ENCODE measurements around the gene RWDD1.

RWDD1 gene

DNA sequence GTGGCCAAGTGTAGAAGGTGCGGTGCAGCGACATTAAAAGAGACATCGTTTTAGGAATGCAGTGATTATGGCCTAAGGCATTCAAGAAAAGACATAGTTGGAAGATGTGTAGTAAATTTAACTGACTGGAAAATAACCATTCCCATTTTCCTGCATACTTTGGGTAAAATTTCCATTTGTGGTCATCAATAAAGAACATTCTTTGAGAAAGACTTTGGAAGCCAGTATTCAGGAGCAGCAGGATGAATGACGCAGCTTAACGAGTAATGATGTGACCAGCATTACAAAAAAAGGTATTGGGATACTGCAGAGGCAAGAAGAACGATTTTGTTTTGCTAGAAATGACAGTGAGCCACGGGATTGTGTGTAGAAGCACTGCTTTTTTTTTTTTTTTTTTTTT is 7.0 kb upstream of the RWDD1 start:
- no peaks in the 10 kb centered on the region; the same call in 1 of the 2 replicates for H3K79me2 ChIP-seq (ENCODE audit: control insufficient read depth, low read length)
- H3K4me3 ChIP-seq (ENCODE audit: low read length): no peak overlapping the region
- H3K4me2 ChIP-seq (ENCODE audit: low read length): no peak overlapping the region
- no peaks in the 10 kb centered on the region for H3K9me2 ChIP-seq (replicated peaks; ENCODE audit: control insufficient read depth, low read length)
- no peaks in the 10 kb centered on the region for H4K20me1 ChIP-seq (ENCODE audit: control insufficient read depth, insufficient read depth, low read depth, low read length)
- no peaks in the 10 kb centered on the region for H3K9me3 ChIP-seq (ENCODE audit: control insufficient read depth, insufficient read depth, low read length)
- H3F3A ChIP-seq (ENCODE audit: control insufficient read depth, insufficient read depth): no peaks in the 10 kb centered on the region; the same call in 1 of the 2 replicates
- no peak overlapping the region for H3K27ac ChIP-seq (ENCODE audit: low read depth, low read length)
- TF ChIP-seq CTCF (IDR thresholded peaks at IDR 0.05; ENCODE audit: low read depth, low read length, poor library complexity, severe bottlenecking) (no peak), EZH2phosphoT487 (IDR thresholded peaks at IDR 0.05; ENCODE audit: borderline replicate concordance, low read length) (no peak)
- peaks cover 13% of the 10 kb centered on the region for H3K4me1 ChIP-seq (ENCODE audit: control insufficient read depth, low read length)
- H3K27me3 ChIP-seq (ENCODE audit: control insufficient read depth, low read length): peaks cover 28% of the 10 kb centered on the region
- no peaks in the 10 kb centered on the region for H3K36me3 ChIP-seq (ENCODE audit: control insufficient read depth, low read length)

DNA sequence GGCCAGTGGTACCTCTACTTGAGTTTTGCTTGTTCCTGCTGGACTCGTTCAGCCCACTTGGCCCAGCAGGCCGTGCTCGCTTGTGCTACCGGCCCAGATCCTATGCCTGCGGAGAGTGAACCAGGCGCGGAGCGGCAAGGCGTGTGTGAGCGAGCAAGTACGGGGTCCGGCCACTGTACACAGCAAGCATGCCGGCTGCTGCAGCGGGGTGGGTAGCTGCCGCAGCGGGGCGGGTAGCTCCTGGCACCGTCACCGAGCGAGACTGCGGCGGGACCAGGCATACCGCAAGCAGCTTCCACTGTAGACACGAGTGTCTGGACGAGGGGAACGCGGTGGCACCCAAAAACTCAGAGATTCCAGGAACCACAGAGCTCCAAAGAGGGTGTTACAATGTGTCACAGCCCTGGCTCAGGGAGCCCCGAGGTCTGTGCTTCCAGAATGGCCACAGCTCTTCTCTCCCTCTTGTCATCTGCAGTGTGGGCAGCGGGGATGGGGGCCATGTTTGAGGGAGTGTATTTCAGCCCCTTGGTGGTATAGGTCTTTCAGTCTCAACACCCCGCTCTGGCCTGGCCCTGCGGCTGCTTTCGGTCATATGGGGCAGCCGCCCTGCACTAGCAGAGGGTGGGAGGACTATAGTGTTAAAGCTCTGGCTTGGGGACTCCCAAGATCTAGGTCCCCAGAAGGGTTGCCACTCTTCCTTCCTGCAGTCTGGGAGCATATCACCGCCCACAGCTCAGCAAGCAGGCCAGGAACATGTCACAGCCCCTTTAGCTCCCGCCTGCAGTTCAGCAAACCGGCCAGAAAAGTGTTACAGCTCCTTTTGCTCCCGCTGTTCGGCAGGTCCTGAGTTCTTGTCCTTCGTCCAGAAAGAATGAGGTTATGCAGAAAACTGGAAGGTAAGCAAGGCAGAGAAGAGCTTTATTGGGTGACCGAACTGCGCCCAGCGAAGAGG is 6.1 kb upstream of the RWDD1 start:
- Histone ChIP-seq H3K4me1 (ENCODE audit: control insufficient read depth, low read length) (peaks cover 21% of the 10 kb centered on the region), H3K36me3 (ENCODE audit: control insufficient read depth, low read length) (no peaks in the 10 kb centered on the region), H3K9me3 (ENCODE audit: control insufficient read depth, insufficient read depth, low read length) (no peaks in the 10 kb centered on the region), H4K20me1 (ENCODE audit: control insufficient read depth, insufficient read depth, low read depth, low read length) (no peaks in the 10 kb centered on the region), H3K4me3 (ENCODE audit: low read length) (0 out of 2 replicates have a peak overlapping the region, but pooled peaks have one; percentile 11), H3K4me2 (ENCODE audit: low read length) (peak overlapping the region; percentile 38), H3K79me2 (ENCODE audit: control insufficient read depth, low read length) (peaks cover 9% of the 10 kb centered on the region), H3F3A (ENCODE audit: control insufficient read depth, insufficient read depth) (no peaks in the 10 kb centered on the region; the same call in 1 of the 2 replicates), H3K27me3 (ENCODE audit: control insufficient read depth, low read length) (peaks cover 25% of the 10 kb centered on the region), H3K27ac (ENCODE audit: low read depth, low read length) (no peak overlapping the region), H3K9me2 (replicated peaks; ENCODE audit: control insufficient read depth, low read length) (no peaks in the 10 kb centered on the region)
- no peak for TF ChIP-seq CTCF (IDR thresholded peaks at IDR 0.05; ENCODE audit: low read depth, low read length, poor library complexity, severe bottlenecking)
- TF ChIP-seq EZH2phosphoT487 (IDR thresholded peaks at IDR 0.05; ENCODE audit: borderline replicate concordance, low read length): no peak

- no peaks in the 10 kb centered on the region for H3K9me3 ChIP-seq (ENCODE audit: control insufficient read depth, insufficient read depth, low read length)
These were observed 3.2 kb upstream of the RWDD1 start for GRCh38 chr6:116568111-116568510.

More at GRCh38 chr6:116568111-116568510, 3.2 kb upstream of the RWDD1 start:
- no peak overlapping the region for H3K4me2 ChIP-seq (ENCODE audit: low read length)
- no peaks in the 10 kb centered on the region; the same call in 1 of the 2 replicates for H3F3A ChIP-seq (ENCODE audit: control insufficient read depth, insufficient read depth)
- H3K27ac ChIP-seq (ENCODE audit: low read depth, low read length): no peak overlapping the region
- H3K36me3 ChIP-seq (ENCODE audit: control insufficient read depth, low read length): peaks cover 10% of the 10 kb centered on the region
- H3K4me1 ChIP-seq (ENCODE audit: control insufficient read depth, low read length): peaks cover 30% of the 10 kb centered on the region
- peaks cover 6% of the 10 kb centered on the region for H4K20me1 ChIP-seq (ENCODE audit: control insufficient read depth, insufficient read depth, low read depth, low read length)
- peaks cover 25% of the 10 kb centered on the region for H3K27me3 ChIP-seq (ENCODE audit: control insufficient read depth, low read length)
- H3K79me2 ChIP-seq (ENCODE audit: control insufficient read depth, low read length): peaks cover 34% of the 10 kb centered on the region
- no peaks in the 10 kb centered on the region for H3K9me2 ChIP-seq (replicated peaks; ENCODE audit: control insufficient read depth, low read length)
- no peak overlapping the region for H3K4me3 ChIP-seq (ENCODE audit: low read length)
- TF ChIP-seq EZH2phosphoT487 (IDR thresholded peaks at IDR 0.05; ENCODE audit: borderline replicate concordance, low read length): no peak
- no peak for TF ChIP-seq CTCF (IDR thresholded peaks at IDR 0.05; ENCODE audit: low read depth, low read length, poor library complexity, severe bottlenecking)
